ENCODE measurements around the gene OR52W1. TPM values are rescaled to one million over a fixed set of nuclear protein-coding genes. Genes with fewer than 3 reads are reported as not detected.

Gene OR52W1
- total and polyA plus RNA-seq, 2 donors (not counting 3 experiments of a cell fraction or from before 2014, with no cell fraction given), result not detected

GRCh38 chr11:6224421-6224820 is 25.4 kb downstream of the OR52W1 start:
- CTCF ChIA-PET, result interaction anchor here (1.1 to 1.4 kb wide), 2 partner anchors 13 to 139 kb away, joined by 3 to 4 read pairs; no protein-coding TSS in a partner anchor
- Histone ChIP-seq H4K20me1 (replicated peaks; ENCODE audit: control insufficient read depth, extremely low read depth, insufficient read depth, low read length) (no peaks in the 10 kb centered on the region), H3K9me1 (replicated peaks; ENCODE audit: control insufficient read depth, extremely low read depth, insufficient read depth, low read length) (no peaks in the 10 kb centered on the region), H3K27ac (ENCODE audit: insufficient read depth, low read depth, low read length) (no peak overlapping the region), H3K9me3 (replicated peaks; ENCODE audit: control insufficient read depth, insufficient read depth, low read length) (no peaks in the 10 kb centered on the region), H3K4me1 (ENCODE audit: control insufficient read depth, extremely low read depth, insufficient read depth, low read length) (peaks cover 9% of the 10 kb centered on the region), H3K36me3 (ENCODE audit: control insufficient read depth in 2 of 2, extremely low read depth in 1 of 2, insufficient read depth in 2 of 2, low read length in 2 of 2) (peaks cover 0 to 16% of the 10 kb centered on the region in 2 experiments), H3K79me2 (ENCODE audit: control insufficient read depth, insufficient read depth, low read length) (peaks cover 8% of the 10 kb centered on the region), H3K4me3 (replicated peaks in 1 of 3; ENCODE audit: insufficient read depth in 1 of 3, low read depth in 1 of 3, low read length in 3 of 3) (no peak overlapping the region), H2AFZ (ENCODE audit: low read depth, low read length) (no peak overlapping the region), H3K4me2 (ENCODE audit: insufficient read depth, low read length) (no peak overlapping the region), H3K27me3 (ENCODE audit: control insufficient read depth in 2 of 2, insufficient read depth in 2 of 2, low read length in 2 of 2) (no peaks in the 10 kb centered on the region), H3K9ac (replicated peaks; ENCODE audit: extremely low read depth, insufficient read depth, low read length) (no peak overlapping the region)
- BruUV-seq (replicated peaks), result no TSS peak
- no peak for DNase-seq (ENCODE audit: low read depth, low spot score)
- FAIRE-seq, result no peak
- intact Hi-C loops (cut with micrococcal nuclease), result no loop called here
- dilution Hi-C loops (cut with MboI; ENCODE audit: extremely low pct_ligation_motif_present, low sequenced_read_pairs), result no loop called here
- POLR2A ChIA-PET, result no interaction called here
- TF ChIP-seq EZH2 (IDR thresholded peaks at IDR 0.05; ENCODE audit: borderline replicate concordance, low read depth, low read length, severe bottlenecking), result no peak
- TF ChIP-seq POLR2A (IDR thresholded peaks at IDR 0.05; ENCODE audit: low read depth, low read length), result no peak
- no peak for TF ChIP-seq MYC (IDR thresholded peaks at IDR 0.05; ENCODE audit: low read depth, low read length)
- no peak for TF ChIP-seq GATA2 (IDR thresholded peaks at IDR 0.05; ENCODE audit: insufficient read depth, insufficient read length, low read depth, low read length)
- TF ChIP-seq MAX (IDR thresholded peaks at IDR 0.05; ENCODE audit: insufficient read depth, insufficient read length), result no peak
- TF ChIP-seq JUN (IDR thresholded peaks at IDR 0.05; ENCODE audit: borderline replicate concordance, insufficient read depth, insufficient read length, low read depth), result no peak
- TF ChIP-seq FOS (IDR thresholded peaks at IDR 0.05; ENCODE audit: borderline replicate concordance, insufficient read depth, low read length), result no peak
- no peak for TF ChIP-seq CTCF (IDR thresholded peaks at IDR 0.05; ENCODE audit: extremely low read depth in 1 of 2, insufficient read depth in 1 of 2, low read depth in 1 of 2, low read length in 2 of 2)
- TF ChIP-seq POLR2AphosphoS5 (IDR thresholded peaks at IDR 0.05; ENCODE audit: insufficient read depth, low read depth, low read length), result no peak
